SH-SY5Y (cell line): ENCODE measurements around the gene PGBD2.

Experiments
- GATA2 ChIP-seq: IDR thresholded peaks from 2 replicates; pipeline ENCODE4 v1.6.1; 2011; ENCODE audit warnings: mild to moderate bottlenecking, low read depth, low read length
- GATA3 ChIP-seq: IDR thresholded peaks from 2 replicates; pipeline ENCODE4 v1.6.1; 2011; ENCODE audit warnings: low read depth, mild to moderate bottlenecking, low read length, moderate library complexity

The PGBD2 gene, protein sequence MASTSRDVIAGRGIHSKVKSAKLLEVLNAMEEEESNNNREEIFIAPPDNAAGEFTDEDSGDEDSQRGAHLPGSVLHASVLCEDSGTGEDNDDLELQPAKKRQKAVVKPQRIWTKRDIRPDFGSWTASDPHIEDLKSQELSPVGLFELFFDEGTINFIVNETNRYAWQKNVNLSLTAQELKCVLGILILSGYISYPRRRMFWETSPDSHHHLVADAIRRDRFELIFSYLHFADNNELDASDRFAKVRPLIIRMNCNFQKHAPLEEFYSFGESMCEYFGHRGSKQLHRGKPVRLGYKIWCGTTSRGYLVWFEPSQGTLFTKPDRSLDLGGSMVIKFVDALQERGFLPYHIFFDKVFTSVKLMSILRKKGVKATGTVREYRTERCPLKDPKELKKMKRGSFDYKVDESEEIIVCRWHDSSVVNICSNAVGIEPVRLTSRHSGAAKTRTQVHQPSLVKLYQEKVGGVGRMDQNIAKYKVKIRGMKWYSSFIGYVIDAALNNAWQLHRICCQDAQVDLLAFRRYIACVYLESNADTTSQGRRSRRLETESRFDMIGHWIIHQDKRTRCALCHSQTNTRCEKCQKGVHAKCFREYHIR

DNA sequence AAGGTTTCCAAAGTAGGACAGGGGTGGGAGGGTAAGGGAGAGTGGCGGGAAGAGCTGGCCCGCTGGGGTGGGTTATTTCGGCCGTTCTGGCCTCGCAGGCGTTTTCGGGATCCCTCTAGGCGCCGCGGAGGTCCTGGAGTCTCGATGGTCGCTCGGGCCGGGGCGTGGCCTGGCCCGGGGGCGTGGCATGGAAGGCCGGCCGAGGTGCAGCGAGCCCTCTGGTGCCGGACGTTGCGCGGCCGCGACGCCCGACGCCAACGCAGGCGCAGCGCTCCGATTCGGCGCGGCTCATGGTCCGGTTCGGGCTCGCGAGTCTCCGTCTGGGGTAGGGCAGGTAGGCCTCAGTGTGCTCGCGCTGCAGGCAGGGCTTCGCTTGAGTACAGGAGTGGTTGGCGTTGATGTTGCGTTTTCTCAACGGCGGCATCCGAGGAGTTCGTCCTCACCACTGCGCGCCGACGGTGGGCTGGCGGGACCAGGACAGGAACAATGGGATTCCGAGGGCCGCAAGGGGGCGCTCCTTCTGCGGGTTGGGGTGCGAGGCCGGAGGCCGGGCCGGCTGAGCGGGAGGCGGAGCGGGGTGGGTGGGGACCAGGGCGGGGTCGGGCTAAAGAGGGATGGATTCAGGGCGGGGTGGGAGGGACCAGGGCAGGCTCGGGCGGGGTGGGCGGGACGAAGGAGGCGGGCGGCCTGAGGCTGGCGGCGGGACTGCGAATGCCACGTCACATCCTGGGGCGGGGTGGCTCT is at the start of gene PGBD2:
Gene PGBD2, plus strand, starts transcription at position 227 of the 744 bp plus-strand sequence. CDS start 7,628 bp downstream, outside the sequence.
- TF ChIP-seq GATA2 (no peak), GATA3 (no peak)

DNA sequence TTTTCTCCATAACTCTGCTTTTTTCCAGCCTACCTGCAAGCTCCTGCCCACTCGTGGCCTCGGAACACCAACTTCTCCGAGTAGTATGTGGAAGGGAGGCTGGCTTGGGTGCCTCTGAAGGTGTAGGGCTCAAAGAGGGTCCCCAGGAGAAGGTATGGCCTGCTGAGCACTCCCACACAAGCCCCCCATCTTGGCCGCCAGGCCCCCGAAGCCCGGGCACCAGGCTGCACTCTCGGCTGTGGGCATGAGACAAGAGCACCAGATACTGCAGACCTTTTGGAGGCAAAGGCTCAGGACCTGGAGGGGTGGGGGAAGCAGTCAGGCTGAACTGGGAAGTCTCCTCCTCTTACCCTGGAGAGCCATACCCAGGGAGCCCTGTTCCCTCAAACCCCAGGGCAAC is 48.8 kb upstream of the PGBD2 start:
- TF ChIP-seq GATA3 (no peak), GATA2 (no peak)

DNA sequence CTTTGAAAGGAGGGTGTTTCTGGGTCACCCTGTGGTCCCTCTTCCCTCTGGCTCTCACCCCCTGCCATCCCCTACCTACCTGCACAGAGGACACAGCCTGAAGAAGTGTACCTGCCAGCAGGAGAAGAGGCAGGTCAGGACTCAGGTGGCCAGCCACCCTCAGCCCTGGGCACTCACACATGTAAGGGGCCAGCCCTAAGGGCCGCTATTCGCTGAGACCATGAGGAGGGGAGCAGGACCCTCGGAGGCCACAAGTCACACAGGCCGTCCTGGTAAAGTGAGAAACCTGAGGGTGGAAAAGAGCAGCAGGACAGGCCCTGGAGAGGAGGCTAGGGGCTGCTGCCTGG is 48.3 kb upstream of the PGBD2 start:
- TF ChIP-seq GATA3 (no peak), GATA2 (no peak)

DNA sequence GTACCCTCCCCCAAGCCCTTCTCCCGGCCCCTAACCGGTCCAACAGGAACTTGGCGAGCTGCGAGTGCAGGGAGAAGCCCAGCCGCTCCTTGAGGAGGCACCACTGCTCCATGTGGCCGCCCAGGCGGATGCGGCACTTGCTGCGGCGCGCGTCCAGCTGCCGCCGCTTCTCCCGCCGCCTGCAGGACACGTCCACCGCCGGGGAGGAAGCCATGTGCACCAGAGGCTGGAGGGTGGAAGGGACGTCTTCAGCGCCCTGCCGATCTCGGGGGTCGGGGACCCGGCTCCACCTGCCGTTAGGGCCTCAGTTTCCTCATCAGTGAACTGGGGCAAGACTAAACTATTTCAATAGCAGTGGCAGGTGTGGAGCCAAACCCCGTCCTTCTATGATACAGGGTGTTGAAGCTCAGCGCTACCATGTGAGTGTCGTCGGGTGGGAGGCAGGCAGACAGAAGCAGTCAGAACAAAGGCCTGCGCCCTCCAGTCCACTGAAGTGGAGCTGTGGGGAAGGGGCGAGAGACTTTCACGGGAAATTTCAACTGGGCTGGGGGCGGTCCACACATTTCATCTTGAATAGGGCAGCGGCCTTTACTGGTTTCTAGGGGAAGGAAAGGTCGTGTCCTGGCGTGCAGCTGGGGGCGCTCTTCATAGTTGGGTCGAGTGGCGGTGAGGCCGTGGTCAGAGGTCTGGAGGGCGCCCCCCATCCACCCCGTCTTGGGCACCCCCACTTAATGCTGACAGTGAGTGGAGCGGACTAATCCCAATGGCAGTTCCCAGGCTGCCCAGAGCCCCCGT is 47.7 kb upstream of the PGBD2 start:
- TF ChIP-seq GATA2 (no peak), GATA3 (no peak)

DNA sequence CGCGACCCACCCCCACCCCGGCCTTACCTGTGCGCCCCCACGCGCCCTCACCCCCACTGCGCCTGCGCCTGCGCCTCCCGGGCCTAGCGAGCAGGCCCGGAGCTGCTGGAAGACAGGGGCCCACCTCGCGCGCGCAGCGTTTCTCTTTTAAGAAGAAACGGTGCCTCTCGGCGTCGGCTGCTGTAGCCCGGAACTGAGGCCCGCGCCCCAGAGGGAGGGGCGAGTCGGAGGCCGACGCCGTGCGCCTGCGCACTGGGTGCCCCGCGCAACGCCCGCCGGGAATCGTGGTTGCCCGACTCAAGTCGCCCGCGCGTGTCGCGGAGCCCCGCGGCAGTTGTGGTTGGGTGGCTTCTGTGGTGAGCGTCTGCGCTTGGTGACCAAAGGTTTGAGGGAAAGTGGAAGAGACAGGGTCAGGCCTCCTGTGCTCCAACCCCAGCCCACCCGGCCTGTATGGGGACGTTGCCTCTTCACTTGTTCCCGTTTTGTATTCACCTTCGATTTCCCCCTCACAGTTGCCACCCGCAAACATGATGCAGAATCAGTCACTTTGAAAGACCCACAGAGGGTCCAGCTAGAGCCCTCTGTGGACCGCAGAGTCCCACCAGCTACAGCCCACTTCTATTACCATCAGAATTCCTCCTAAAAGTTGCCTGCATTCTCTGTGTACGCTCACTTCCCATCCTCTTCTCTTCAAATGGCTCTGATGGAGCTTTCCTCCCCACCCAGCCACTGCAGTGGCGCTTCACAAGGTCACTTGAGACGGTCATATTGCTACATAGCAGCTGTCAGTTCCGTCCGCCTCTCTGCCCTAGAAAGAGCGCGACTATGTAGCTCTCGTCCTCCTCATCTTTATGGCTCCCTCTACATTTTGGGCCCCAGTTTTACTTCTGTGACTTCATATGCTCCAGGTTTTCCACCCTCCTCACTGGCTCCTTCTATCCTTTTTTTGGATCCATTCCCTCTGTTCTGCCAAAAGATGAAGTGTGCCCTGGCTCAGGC is 46.8 kb upstream of the PGBD2 start, which contains the start of gene ZNF692:
Gene ZNF692, minus strand, starts transcription at position 195 of the 999 bp plus-strand sequence. CDS start 776 bp downstream, outside the sequence.
- TF ChIP-seq GATA2 = no peak
- TF ChIP-seq GATA3 = no peak

DNA sequence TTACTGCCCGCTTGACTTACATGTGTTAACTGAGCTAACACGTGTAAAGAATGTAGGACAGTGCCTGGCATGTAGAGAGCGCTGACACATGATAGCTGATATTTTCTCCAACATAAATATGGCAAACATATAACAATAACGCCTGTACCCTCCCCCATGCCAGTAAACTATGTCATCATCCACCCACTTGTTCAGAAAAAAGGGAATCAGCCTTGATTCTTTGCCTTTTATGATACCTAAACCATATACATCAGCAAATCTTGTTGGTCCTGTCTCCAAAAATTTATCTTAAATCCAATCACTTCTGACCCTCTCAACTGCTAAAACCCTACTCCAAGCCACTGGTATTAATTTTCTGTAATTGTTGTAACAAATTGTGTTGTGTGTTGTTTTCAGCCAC is 46.0 kb upstream of the PGBD2 start:
- TF ChIP-seq GATA3 = no peak
- TF ChIP-seq GATA2 = no peak

DNA sequence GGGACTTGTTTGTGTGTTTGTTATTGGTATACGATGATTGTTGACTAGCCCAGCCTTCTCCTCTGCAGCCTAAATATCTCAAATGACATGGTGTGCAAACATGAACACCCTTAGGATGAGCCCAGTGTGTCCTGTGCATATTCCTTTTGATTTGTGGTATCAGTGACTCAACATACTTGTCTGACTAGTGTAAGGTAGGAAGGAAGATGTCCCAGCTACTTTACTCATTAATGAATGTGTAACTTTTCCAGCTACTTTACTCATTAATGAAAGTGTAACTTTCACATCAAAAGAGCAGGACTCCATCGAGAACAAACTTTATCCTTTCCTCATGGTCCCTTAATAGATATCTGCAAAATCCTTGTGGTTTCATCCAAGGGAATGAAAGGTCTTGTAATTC is 44.4 kb upstream of the PGBD2 start:
- TF ChIP-seq GATA3 (no peak), GATA2 (no peak)

DNA sequence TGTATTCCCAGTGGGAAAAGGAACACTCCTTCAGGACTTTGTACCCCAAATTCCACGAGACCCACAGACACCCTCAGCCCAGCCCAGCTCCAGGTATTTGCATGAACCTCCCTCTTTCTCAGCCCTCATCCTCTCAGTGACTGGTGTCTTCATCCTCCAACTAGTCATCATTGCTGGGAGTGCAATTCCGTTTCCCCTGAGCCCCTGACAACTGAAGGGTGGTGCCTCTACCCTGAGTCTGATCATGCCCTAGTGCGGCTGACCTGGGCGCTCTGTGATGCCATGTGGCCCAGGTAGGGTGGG is 43.4 kb upstream of the PGBD2 start:
- no peak for TF ChIP-seq GATA2
- no peak for TF ChIP-seq GATA3

DNA sequence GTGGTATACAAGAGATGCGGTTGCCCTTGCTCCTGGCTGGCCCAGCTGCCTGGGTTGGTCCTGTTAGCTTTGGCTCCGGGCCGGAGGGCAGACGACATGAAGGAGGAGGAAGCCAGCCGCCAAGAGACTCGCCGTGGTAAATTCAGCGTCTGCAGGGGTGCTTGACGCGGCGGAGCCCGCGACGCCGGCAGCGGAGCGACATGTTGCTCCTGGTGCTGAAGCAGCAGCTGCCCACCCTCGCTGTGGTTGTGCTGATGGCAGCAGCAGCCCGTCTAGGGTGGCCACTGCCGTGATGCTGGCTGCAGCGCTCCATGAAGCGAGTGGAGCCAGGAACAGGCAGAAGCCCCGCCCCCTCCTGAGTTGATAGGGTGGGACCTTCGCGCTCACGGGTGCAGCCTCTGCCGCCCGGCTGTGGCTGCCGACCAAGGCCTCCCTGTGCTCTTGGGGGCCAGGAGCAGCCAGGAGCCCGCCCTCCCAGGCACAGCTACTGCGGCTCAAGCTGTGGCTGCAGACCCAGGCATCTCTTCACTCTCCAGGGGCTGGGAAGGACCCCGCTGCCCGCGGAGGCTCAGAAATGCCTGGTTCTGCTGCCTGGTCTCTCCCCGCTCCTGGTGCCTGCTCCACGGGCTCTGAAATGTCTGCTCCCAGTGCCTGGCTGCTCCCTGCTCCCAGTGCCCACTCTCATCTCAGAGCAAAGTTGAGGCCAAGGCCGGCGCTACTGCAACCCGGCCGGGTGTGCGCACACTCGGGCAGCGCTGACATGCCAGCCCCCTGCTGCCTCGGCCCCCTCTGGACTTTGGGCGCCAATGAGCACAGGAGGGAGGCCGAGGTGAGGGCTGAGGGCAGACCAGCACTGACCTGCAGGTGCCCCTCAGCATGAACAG is 42.8 kb upstream of the PGBD2 start:
- TF ChIP-seq GATA3 = no peak

DNA sequence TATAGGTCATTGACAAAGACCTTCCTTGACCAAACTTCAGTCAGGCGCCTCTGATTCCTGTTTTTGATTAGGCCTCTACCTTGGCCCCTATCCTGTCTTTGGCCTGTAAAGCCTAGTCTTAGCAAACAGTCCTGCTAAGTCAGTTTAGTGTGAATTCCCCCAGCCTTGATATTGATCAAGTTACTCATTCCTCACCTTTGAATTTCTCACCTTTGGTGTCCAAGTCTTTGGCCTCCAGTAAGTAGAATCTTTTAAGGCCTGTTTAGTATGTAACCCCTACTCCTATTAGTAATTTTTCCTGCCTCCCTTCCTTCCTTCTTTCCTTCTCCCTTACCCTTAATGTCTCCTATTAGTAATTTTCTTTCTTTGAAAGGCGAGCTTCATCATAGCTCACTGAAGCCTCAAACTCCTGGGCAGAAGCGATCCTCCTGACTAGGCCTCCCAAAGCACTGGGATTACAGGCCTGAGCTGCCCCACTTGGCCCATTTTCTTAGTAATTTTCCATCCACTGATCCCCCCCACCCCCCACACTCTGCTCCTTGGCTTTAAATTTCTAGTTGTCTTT is 34.1 kb upstream of the PGBD2 start:
- no peak for TF ChIP-seq GATA2
- no peak for TF ChIP-seq GATA3

DNA sequence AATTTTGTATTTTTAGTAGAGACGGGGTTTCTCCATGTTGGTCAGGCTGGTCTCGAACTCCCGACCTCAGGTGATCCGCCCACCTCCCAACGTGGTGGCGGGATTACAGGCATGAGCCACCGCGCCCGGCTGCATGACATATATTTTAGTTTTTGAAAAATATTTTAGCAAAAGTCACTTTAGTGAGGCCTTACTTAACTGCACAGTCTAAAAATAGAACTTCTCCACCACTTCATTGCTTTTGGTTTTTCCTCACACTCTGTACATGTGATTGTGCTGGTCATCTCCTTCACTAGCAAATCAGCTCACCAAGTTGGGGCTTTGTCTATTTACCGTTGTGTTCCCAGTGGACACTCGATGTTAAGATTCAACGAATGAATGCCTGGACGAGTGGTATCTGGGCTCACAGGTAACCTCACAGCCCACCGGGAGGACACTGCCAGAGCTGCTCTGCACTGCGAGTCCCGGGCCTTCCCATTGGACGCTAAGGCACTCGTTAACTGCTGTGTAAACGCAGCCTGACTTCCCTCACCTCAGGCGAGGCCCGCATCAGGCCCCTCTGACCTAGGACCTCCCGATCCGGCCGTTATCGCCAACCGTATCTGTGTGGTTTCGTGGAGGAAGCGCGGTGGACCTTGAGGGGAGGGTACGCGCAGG is 33.2 kb upstream of the PGBD2 start:
- TF ChIP-seq GATA3 (no peak), GATA2 (peak; percentile 68)
